GM12878 (cell line): Measurements from ENCODE around the gene HINT3. TPM values are rescaled to one million over a fixed set of nuclear protein-coding genes. Genes with fewer than 3 reads are reported as not detected.
A peak's percentile ranks its signal among the peaks of the same experiment; 100 is the strongest.

ENCODE experiments used
- ATAC-seq: fragments of 200-7000 bp; cut with Tn5 transposase; 3 replicates; pipeline ENCODE4 v1.9.1; 2020; ENCODE audit warnings: mild to moderate bottlenecking, moderate library complexity
- BruUV-seq: library from RNA; stranded (reverse); fragments of 400-500 nt; replicated peaks from 2 replicates; lab custom pipeline; 2021; lab: Mats Ljungman, UMichigan
- CTCF ChIA-PET: fragments of 300-600 bp; sonication (Branson Sonifier 250); formaldehyde crosslinking; extraction: SDS; loops from one replicate; lab custom pipeline; 2021; ENCODE audit warnings: inconsistent platforms; lab: Yijun Ruan, JAX
- POLR2A ChIA-PET: fragments of 350-600 bp; formaldehyde crosslinking; extraction: SDS; loops from one replicate; lab custom pipeline; 2021; ENCODE audit warnings: inconsistent platforms; lab: Charles Lee
- RAD21 ChIA-PET: fragments of 300-600 bp; sonication (Branson Sonifier 250); formaldehyde crosslinking; loops from one replicate; lab custom pipeline; 2023; ENCODE audit warnings: antibody characterized with exemption; ENCODE audit not compliant: unreplicated experiment; lab: Charles Lee
- SMC1A ChIA-PET: fragments of 300-600 bp; sonication (Branson Sonifier 250); formaldehyde crosslinking; loops from one replicate; lab custom pipeline; 2023; ENCODE audit not compliant: unreplicated experiment, uncharacterized antibody; lab: Charles Lee
- DNase-seq: peaks from one replicate; pipeline ENCODE4 v3.0.0-alpha.2; 2011; ENCODE audit warnings: low read depth, low spot score
- FAIRE-seq: peaks from 3 replicates; lab custom pipeline; 2011; peaks lifted over from hg19 to GRCh38; lab: Jason Lieb, UNC
- H2AFZ ChIP-seq: 2 replicates; pipeline ENCODE4 v1.6.0; 2011; ENCODE audit warnings: low read depth, low read length, control low read depth; ENCODE audit not compliant: control insufficient read depth
- H3K27ac ChIP-seq: 2 replicates; pipeline ENCODE4 v1.5.1; 2011; ENCODE audit warnings: control low read depth; ENCODE audit not compliant: control insufficient read depth, insufficient read depth
- H3K27me3 ChIP-seq, 2 experiments: replicated peaks in 1 of 2; 2 replicates each; pipeline versions ENCODE4 v1.6.0 to v1.6.1; 2011; ENCODE audit warnings: low read length in 1 of 2; ENCODE audit not compliant: control insufficient read depth in 2 of 2, insufficient read depth in 2 of 2
- H3K36me3 ChIP-seq, 2 experiments: 2 replicates each; pipeline ENCODE4 v1.5.1; 2011; ENCODE audit warnings: low read length in 1 of 2; ENCODE audit not compliant: control insufficient read depth in 2 of 2, insufficient read depth in 2 of 2
- H3K4me1 ChIP-seq: 2 replicates; pipeline ENCODE4 v1.6.1; 2011; ENCODE audit warnings: mild to moderate bottlenecking, low read length, moderate library complexity, mixed read lengths; ENCODE audit not compliant: control insufficient read depth, insufficient read depth
- H3K4me2 ChIP-seq: 2 replicates; pipeline ENCODE4 v1.6.0; 2011; ENCODE audit warnings: control low read depth; ENCODE audit not compliant: control insufficient read depth, insufficient read depth
- H3K4me3 ChIP-seq: fragments of 200-600 bp; sonication (generic); 2 replicates; pipeline ENCODE4 v1.5.1; 2016
- H3K79me2 ChIP-seq: 2 replicates; pipeline ENCODE4 v1.6.0; 2011; ENCODE audit warnings: low read length; ENCODE audit not compliant: control insufficient read depth, insufficient read depth
- H3K9ac ChIP-seq: 2 replicates; pipeline ENCODE4 v1.8.0; 2011; ENCODE audit warnings: low read length, control low read depth, mixed read lengths; ENCODE audit not compliant: control insufficient read depth, insufficient read depth
- H3K9me3 ChIP-seq: replicated peaks from 3 replicates; pipeline ENCODE4 v1.5.1; 2011; ENCODE audit warnings: mild to moderate bottlenecking, low read length; ENCODE audit not compliant: control insufficient read depth, insufficient read depth
- H4K20me1 ChIP-seq: 2 replicates; pipeline ENCODE4 v1.6.0; 2011; ENCODE audit not compliant: control insufficient read depth, insufficient read depth
- CEBPB ChIP-seq, 2 experiments: fragments of 150-350 bp in 1 of 2; IDR thresholded peaks; 2 replicates each; pipeline ENCODE4 v1.6.1; 2012 to 2014; ENCODE audit warnings: low read depth in 2 of 2, low read length in 2 of 2, borderline replicate concordance in 1 of 2, inconsistent platforms in 1 of 2
- CHD1 ChIP-seq: IDR thresholded peaks from 2 replicates; pipeline ENCODE4 v1.6.1; 2012; ENCODE audit warnings: low read depth, low read length, improper control_type of control experiment
- HDAC6 ChIP-seq: fragments of 200-600 bp; sonication (generic); IDR thresholded peaks from one replicate; pipeline ENCODE4 v1.8.0; 2017; ENCODE audit warnings: antibody characterized with exemption; ENCODE audit not compliant: unreplicated experiment
- IRF5 ChIP-seq: fragments of 450-650 bp; IDR thresholded peaks from 2 replicates; pipeline ENCODE4 v1.6.1; 2017; ENCODE audit warnings: borderline replicate concordance
- POLR2AphosphoS2 ChIP-seq: IDR thresholded peaks from 2 replicates; pipeline ENCODE4 v1.6.1; 2011; ENCODE audit warnings: low read depth, mild to moderate bottlenecking, low read length, improper control_type of control experiment, moderate library complexity
- TBL1XR1 ChIP-seq: IDR thresholded peaks from 2 replicates; pipeline ENCODE4 v1.6.1; 2012; ENCODE audit warnings: low read depth, low read length, improper control_type of control experiment
- WRNIP1 ChIP-seq: IDR thresholded peaks from 2 replicates; pipeline ENCODE4 v1.6.1; 2011; ENCODE audit warnings: low read depth, low read length, improper control_type of control experiment, borderline replicate concordance
- YBX1 ChIP-seq: fragments of 450-650 bp; IDR thresholded peaks from 2 replicates; pipeline ENCODE4 v1.6.1; 2016; ENCODE audit warnings: antibody characterized with exemption
- ZBED1 ChIP-seq: IDR thresholded peaks from 2 replicates; pipeline ENCODE4 v1.6.1; 2016; ENCODE audit warnings: borderline replicate concordance
- ZBTB11 ChIP-seq: fragments of 450-650 bp; formaldehyde crosslinking; IDR thresholded peaks from 2 replicates; pipeline ENCODE4 v1.5.0; 2022; ENCODE audit warnings: mild to moderate bottlenecking, missing genetic modification characterization
- WGBS: methylation state at CpG from one replicate; pipeline ENCODE4 v1.1.6; 2016; ENCODE audit warnings: low lambda C conversion rate; ENCODE audit not compliant: insufficient replicate concordance, insufficient coverage; ENCODE audit errors: missing lambda C conversion rate; 5-methylcytosine and 5-hydroxymethylcytosine counted together
- in situ Hi-C: fragments of 300-500 bp; cut with MboI; formaldehyde crosslinking; loops from 9 replicates; pipeline ENCODE4 v1.14.3; 2018; ENCODE audit warnings: mixed read lengths
- intact Hi-C: fragments of 100-400 bp; cut with micrococcal nuclease; formaldehyde crosslinking; loops from one replicate; pipeline ENCODE4 v1.14.2; 2022; ENCODE audit not compliant: unreplicated experiment
- polyA plus RNA-seq, 11 experiments: library from polyadenylated mRNA; depleted of rRNA in 4 of 11; unstranded in 6 of 11; stranded (reverse) in 5 of 11; fragments of >200 nt; fragmentation: Nextera tagmentation in 4 of 11; fragmentation: Illumina TruSeq in 1 of 11; extraction: Ambion mirVana in 4 of 11; extraction: Trizol in 1 of 11; gene quantifications; 1 replicate in 1 of 11; 2 replicates in 10 of 11; pipeline versions ENCODE4 v1.2.1 to v1.2.3, GENCODE V29; 2011 to 2016; ENCODE audit warnings: inconsistent platforms in 2 of 11, missing spikeins in 2 of 11, low read depth in 1 of 11
- total RNA-seq, 4 experiments: library from RNA; depleted of rRNA in 3 of 4; stranded (reverse); fragments of >200 nt in 3 of 4; fragmentation: Illumina TruSeq in 1 of 4; extraction: Trizol in 1 of 4; gene quantifications; 2 replicates each; pipeline versions ENCODE4 v1.2.1 to v1.2.3, GENCODE V29; 2013 to 2021
- TF ChIP-seq, protein P1 (sequence below): fragments of 150-350 bp; IDR thresholded peaks from 2 replicates; pipeline ENCODE4 v1.6.1; 2014; ENCODE audit warnings: mild to moderate bottlenecking, low read depth, low read length
- TF ChIP-seq, protein P2 (sequence below): fragments of 450-650 bp; IDR thresholded peaks from 2 replicates; pipeline ENCODE4 v1.6.1; 2017; ENCODE audit warnings: mild to moderate bottlenecking

HINT3 gene
- total and polyA plus RNA-seq, 10 of the 15 experiments (the other 5 are each of a cell fraction or from before 2014, with no cell fraction given): 0.72 to 9.1 (median 5.4) TPM

DNA sequence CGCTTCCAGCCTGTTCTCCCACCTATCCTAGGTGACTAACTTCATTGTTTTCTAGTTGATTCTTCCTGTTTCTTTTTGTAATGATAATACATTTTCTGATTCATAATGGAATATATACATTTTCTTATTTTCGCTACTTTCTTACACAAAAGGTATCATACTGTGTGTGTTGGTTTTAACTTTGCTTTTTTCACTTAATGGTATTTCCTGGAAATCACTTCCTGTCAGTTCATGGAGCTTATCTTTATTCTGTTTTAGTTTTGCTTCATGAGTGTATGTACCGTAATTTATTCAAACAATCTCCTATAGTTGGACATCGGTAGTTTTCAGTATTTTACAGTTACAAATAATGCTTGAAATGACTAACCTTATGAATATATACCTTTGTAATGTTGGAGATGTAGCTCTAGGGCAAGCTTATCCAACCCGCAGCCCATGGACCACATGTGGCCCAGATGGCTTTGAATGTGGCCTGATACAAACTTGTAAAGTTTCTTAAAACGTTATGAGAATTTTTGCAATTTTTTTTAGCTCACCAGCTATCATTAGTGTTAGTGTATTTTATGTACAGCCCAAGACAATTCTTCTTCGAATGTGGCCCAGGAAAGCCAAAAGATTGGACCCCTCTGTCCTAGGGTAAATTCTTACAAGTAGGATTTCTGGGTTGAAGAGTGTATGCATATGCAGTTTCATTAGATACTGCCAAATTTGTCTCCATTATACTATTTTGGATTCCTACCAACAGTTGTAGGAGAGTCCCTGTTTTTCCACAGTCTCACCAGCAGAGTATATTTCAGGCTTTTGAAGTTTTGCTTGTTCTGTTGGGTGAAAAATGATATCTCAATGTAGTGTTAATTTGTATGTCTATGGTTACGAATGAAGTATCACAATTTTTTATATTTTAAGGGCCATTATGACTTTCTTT lies 46.4 kb downstream of the HINT3 start:
- no TSS peak for BruUV-seq
- ChIA-PET POLR2A (no interaction called here), SMC1A (interaction anchor here (1.8 to 5.4 kb wide), 2 partner anchors 8 to 15 kb away, joined by 5 to 39 read pairs; no protein-coding TSS in a partner anchor), RAD21 (no interaction called here), CTCF (interaction anchor here (1.5 to 2.1 kb wide), 4 partner anchors 9 to 357 kb away, joined by 3 to 5 read pairs (median 4); no protein-coding TSS in a partner anchor)
- in situ Hi-C loops (loop anchor here (25.0 kb wide), 1 partner anchor 659 kb away; no protein-coding TSS in a partner anchor), intact Hi-C loops (no loop called here)
- no peak overlapping the region for H3K9ac ChIP-seq
- H3K4me1 ChIP-seq: no peaks in the 10 kb centered on the region; the same call in 1 of the 2 replicates
- no peaks in the 10 kb centered on the region for H3K9me3 ChIP-seq
- H3K36me3 ChIP-seq: peaks cover 0 to 24% of the 10 kb centered on the region in 2 experiments; a peak in 2 of 4 replicates
- DNase-seq: no peak
- no peak overlapping the region for H3K4me3 ChIP-seq
- no peak for ATAC-seq
- 95% methylated on average over 8 of the region's 8 CpGs for WGBS
- H4K20me1 ChIP-seq: no peaks in the 10 kb centered on the region
- FAIRE-seq: peak; percentile 31
- TF ChIP-seq WRNIP1 (no peak), POLR2AphosphoS2 (no peak), CHD1 (no peak), IRF5 (no peak), YBX1 (no peak), ZBED1 (no peak), HDAC6 (no peak), ZBTB11 (CRISPR knock-in tag) (no peak), CEBPB (IDR thresholded peaks at IDR 0.05; ENCODE audit: borderline replicate concordance in 1 of 2, low read depth in 2 of 2, low read length in 2 of 2) (no peak), TBL1XR1 (no peak)
- TF ChIP-seq, protein P1, sequence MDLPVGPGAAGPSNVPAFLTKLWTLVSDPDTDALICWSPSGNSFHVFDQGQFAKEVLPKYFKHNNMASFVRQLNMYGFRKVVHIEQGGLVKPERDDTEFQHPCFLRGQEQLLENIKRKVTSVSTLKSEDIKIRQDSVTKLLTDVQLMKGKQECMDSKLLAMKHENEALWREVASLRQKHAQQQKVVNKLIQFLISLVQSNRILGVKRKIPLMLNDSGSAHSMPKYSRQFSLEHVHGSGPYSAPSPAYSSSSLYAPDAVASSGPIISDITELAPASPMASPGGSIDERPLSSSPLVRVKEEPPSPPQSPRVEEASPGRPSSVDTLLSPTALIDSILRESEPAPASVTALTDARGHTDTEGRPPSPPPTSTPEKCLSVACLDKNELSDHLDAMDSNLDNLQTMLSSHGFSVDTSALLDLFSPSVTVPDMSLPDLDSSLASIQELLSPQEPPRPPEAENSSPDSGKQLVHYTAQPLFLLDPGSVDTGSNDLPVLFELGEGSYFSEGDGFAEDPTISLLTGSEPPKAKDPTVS: no peak
- TF ChIP-seq, protein P2, sequence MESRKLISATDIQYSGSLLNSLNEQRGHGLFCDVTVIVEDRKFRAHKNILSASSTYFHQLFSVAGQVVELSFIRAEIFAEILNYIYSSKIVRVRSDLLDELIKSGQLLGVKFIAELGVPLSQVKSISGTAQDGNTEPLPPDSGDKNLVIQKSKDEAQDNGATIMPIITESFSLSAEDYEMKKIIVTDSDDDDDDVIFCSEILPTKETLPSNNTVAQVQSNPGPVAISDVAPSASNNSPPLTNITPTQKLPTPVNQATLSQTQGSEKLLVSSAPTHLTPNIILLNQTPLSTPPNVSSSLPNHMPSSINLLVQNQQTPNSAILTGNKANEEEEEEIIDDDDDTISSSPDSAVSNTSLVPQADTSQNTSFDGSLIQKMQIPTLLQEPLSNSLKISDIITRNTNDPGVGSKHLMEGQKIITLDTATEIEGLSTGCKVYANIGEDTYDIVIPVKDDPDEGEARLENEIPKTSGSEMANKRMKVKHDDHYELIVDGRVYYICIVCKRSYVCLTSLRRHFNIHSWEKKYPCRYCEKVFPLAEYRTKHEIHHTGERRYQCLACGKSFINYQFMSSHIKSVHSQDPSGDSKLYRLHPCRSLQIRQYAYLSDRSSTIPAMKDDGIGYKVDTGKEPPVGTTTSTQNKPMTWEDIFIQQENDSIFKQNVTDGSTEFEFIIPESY: no peak
- no peak overlapping the region for H2AFZ ChIP-seq
- H3K79me2 ChIP-seq: no peaks in the 10 kb centered on the region; the same call in none of the 2 replicates
- H3K27me3 ChIP-seq: no peaks in the 10 kb centered on the region
- no peak overlapping the region for H3K4me2 ChIP-seq
- H3K27ac ChIP-seq: no peak overlapping the region
